Esophagus squamous epithelium (tissue), 4 donors: ENCODE measurements around the gene MAD2L1BP.

Experiments used
- CTCF ChIP-seq, 6 experiments: fragments of 450-650 bp in 4 of 6; fragments of 200-600 bp in 2 of 6; sonication (generic) in 2 of 6; IDR thresholded peaks; one replicate each; pipeline ENCODE4 v1.5.1; 2016 to 2019; ENCODE audit warnings: antibody characterized with exemption in 6 of 6, mild to moderate bottlenecking in 4 of 6, moderate library complexity in 4 of 6
- POLR2A ChIP-seq, 4 donors: fragments of 450-650 bp; IDR thresholded peaks; one replicate each; pipeline ENCODE4 v1.6.1; 2017; ENCODE audit warnings: antibody characterized with exemption in 4 of 4, mild to moderate bottlenecking in 4 of 4, moderate library complexity in 3 of 4

- TF ChIP-seq CTCF (IDR thresholded peaks at IDR 0.05): no peak
- no peak for TF ChIP-seq POLR2A (IDR thresholded peaks at IDR 0.05)
Observed at GRCh38 chr6:43676962-43677606, 41.4 kb downstream of the MAD2L1BP start.
